Neural progenitor cell (in vitro differentiated cells): Measurements from ENCODE around the gene SMNDC1. TPM values are rescaled to one million over a fixed set of nuclear protein-coding genes. Genes with fewer than 3 reads are reported as not detected.

ENCODE experiments used
- DNase-seq: peaks from one replicate; pipeline ENCODE4 v3.0.0-alpha.2; 2016; ENCODE audit warnings: low spot score
- H2AFZ ChIP-seq: fragments of 200-600 bp; sonication (generic); replicated peaks from 2 replicates; pipeline ENCODE4 v1.6.1; 2016; ENCODE audit warnings: antibody characterized with exemption
- H3F3A ChIP-seq: fragments of 200-600 bp; sonication (generic); 2 replicates; pipeline ENCODE4 v1.6.1; 2016; ENCODE audit warnings: antibody characterized with exemption, low read depth
- H3K27ac ChIP-seq: fragments of 200-600 bp; sonication (generic); 2 replicates; pipeline ENCODE4 v1.5.1; 2016; ENCODE audit warnings: mild to moderate bottlenecking
- H3K27me3 ChIP-seq: fragments of 200-600 bp; sonication (generic); 2 replicates; pipeline ENCODE4 v1.6.1; 2016; ENCODE audit warnings: mild to moderate bottlenecking, moderate library complexity
- H3K36me3 ChIP-seq: fragments of 200-600 bp; sonication (generic); 2 replicates; pipeline ENCODE4 v1.5.1; 2016
- H3K4me1 ChIP-seq: fragments of 200-600 bp; sonication (generic); 2 replicates; pipeline ENCODE4 v1.6.1; 2016; ENCODE audit warnings: mixed run types
- H3K4me2 ChIP-seq: fragments of 200-600 bp; sonication (generic); 2 replicates; pipeline ENCODE4 v1.6.1; 2016
- H3K4me3 ChIP-seq: fragments of 200-600 bp; sonication (generic); 2 replicates; pipeline ENCODE4 v1.5.1; 2016
- H3K79me2 ChIP-seq: fragments of 200-600 bp; sonication (generic); 2 replicates; pipeline ENCODE4 v1.6.1; 2016; ENCODE audit warnings: low read depth
- H3K9ac ChIP-seq: fragments of 200-600 bp; sonication (generic); 2 replicates; pipeline ENCODE4 v1.6.1; 2016
- H3K9me3 ChIP-seq: fragments of 200-600 bp; sonication (generic); 2 replicates; pipeline ENCODE4 v1.5.1; 2016; ENCODE audit warnings: low read depth
- H4K20me1 ChIP-seq: fragments of 200-600 bp; sonication (generic); 2 replicates; pipeline ENCODE4 v1.6.1; 2016; ENCODE audit warnings: low read depth
- H3K27ac Mint-ChIP-seq: 3 replicates; pipeline ENCODE4 v1.8.0; 2021; ENCODE audit warnings: mixed read lengths
- H3K27me3 Mint-ChIP-seq: 2 replicates; pipeline ENCODE4 v1.8.0; 2022; ENCODE audit warnings: low read depth, mild to moderate bottlenecking, inconsistent platforms, moderate library complexity, mixed read lengths; ENCODE audit not compliant: insufficient read depth
- H3K36me3 Mint-ChIP-seq: 3 replicates; pipeline ENCODE4 v1.8.0; 2021; ENCODE audit warnings: mixed read lengths
- H3K4me1 Mint-ChIP-seq: 3 replicates; pipeline ENCODE4 v1.8.0; 2021; ENCODE audit warnings: mixed read lengths
- H3K4me3 Mint-ChIP-seq: 3 replicates; pipeline ENCODE4 v1.8.0; 2021; ENCODE audit warnings: mild to moderate bottlenecking, moderate library complexity, mixed read lengths
- H3K9me3 Mint-ChIP-seq: 3 replicates; pipeline ENCODE4 v1.8.0; 2020; ENCODE audit warnings: mixed read lengths
- EZH2 ChIP-seq: fragments of 200-600 bp; sonication (generic); IDR thresholded peaks from 2 replicates; pipeline ENCODE4 v1.6.1; 2017; ENCODE audit warnings: antibody characterized with exemption, mild to moderate bottlenecking, moderate library complexity
- EZH2phosphoT487 ChIP-seq: fragments of 200-600 bp; sonication (generic); IDR thresholded peaks from 2 replicates; pipeline ENCODE4 v1.6.1; 2017; ENCODE audit warnings: antibody characterized with exemption
- total RNA-seq: library from RNA; depleted of rRNA; stranded (reverse); fragments of >200 nt; gene quantifications from 2 replicates; pipeline ENCODE4 v1.2.3, GENCODE V29; 2015; ENCODE audit warnings: low replicate concordance
- TF ChIP-seq, protein P1 (sequence below): fragments of 200-600 bp; sonication (generic); IDR thresholded peaks from 2 replicates; pipeline ENCODE4 v1.5.1; 2017; ENCODE audit warnings: antibody characterized with exemption, mild to moderate bottlenecking

SMNDC1 gene
- total RNA-seq, 1 donor from 2014 or later, result 18.1 TPM

- Histone ChIP-seq H4K20me1 (peaks cover 18% of the 10 kb centered on the region), H3K27ac (no peak overlapping the region), H3K4me3 (no peak overlapping the region), H2AFZ (no peak overlapping the region), H3K27me3 (no peaks in the 10 kb centered on the region), H3K36me3 (no peaks in the 10 kb centered on the region), H3K9me3 (no peaks in the 10 kb centered on the region), H3K9ac (no peak overlapping the region), H3K4me2 (no peak overlapping the region), H3F3A (no peaks in the 10 kb centered on the region), H3K4me1 (no peaks in the 10 kb centered on the region), H3K79me2 (no peaks in the 10 kb centered on the region)
- Mint-ChIP-seq H3K9me3 (no peaks in the 10 kb centered on the region), H3K27ac (no peak overlapping the region), H3K4me1 (no peaks in the 10 kb centered on the region), H3K4me3 (no peak overlapping the region), H3K27me3 (no peaks in the 10 kb centered on the region), H3K36me3 (peaks cover 2% of the 10 kb centered on the region)
- DNase-seq, result no peak
- TF ChIP-seq, protein P1, sequence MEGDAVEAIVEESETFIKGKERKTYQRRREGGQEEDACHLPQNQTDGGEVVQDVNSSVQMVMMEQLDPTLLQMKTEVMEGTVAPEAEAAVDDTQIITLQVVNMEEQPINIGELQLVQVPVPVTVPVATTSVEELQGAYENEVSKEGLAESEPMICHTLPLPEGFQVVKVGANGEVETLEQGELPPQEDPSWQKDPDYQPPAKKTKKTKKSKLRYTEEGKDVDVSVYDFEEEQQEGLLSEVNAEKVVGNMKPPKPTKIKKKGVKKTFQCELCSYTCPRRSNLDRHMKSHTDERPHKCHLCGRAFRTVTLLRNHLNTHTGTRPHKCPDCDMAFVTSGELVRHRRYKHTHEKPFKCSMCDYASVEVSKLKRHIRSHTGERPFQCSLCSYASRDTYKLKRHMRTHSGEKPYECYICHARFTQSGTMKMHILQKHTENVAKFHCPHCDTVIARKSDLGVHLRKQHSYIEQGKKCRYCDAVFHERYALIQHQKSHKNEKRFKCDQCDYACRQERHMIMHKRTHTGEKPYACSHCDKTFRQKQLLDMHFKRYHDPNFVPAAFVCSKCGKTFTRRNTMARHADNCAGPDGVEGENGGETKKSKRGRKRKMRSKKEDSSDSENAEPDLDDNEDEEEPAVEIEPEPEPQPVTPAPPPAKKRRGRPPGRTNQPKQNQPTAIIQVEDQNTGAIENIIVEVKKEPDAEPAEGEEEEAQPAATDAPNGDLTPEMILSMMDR, result no peak
- TF ChIP-seq EZH2 (no peak), EZH2phosphoT487 (no peak)
Measured at GRCh38 chr10:110265573-110266193, 39.0 kb downstream of the SMNDC1 start.

DNA sequence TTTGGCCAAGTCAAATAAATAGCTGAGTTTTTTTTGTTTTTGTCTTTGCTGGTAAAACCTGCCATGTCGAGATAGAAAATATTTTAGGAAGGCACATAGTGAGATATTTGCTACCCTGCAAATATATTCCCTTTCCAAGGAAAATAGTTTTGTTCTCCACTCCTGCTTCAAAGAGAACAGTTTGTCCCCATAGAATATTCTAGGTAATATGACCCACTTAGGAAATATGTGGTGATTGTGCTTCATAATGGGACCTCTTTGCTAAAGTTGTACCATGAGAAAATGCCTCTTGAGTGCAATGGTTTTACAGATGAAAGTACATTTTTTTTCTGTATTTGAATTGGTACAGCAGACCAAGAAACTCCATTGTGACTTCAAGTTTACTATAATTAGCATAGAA is 41.6 kb downstream of the SMNDC1 start:
- H3K36me3 Mint-ChIP-seq, result peaks cover 2% of the 10 kb centered on the region
- H3K9me3 Mint-ChIP-seq, result no peaks in the 10 kb centered on the region
- Histone ChIP-seq H3F3A (no peaks in the 10 kb centered on the region), H2AFZ (no peak overlapping the region), H3K27ac (no peak overlapping the region), H3K4me3 (no peak overlapping the region), H3K36me3 (no peaks in the 10 kb centered on the region), H4K20me1 (peaks cover 4% of the 10 kb centered on the region), H3K27me3 (no peaks in the 10 kb centered on the region), H3K9ac (no peak overlapping the region), H3K79me2 (no peaks in the 10 kb centered on the region), H3K4me1 (no peaks in the 10 kb centered on the region), H3K4me2 (no peak overlapping the region), H3K9me3 (no peaks in the 10 kb centered on the region)
- TF ChIP-seq, protein P1, result no peak
- TF ChIP-seq EZH2phosphoT487 (no peak), EZH2 (no peak)
- no peak overlapping the region for H3K4me3 Mint-ChIP-seq
- no peaks in the 10 kb centered on the region for H3K4me1 Mint-ChIP-seq
- H3K27me3 Mint-ChIP-seq, result no peaks in the 10 kb centered on the region
- H3K27ac Mint-ChIP-seq, result no peak overlapping the region
- DNase-seq, result no peak

DNA sequence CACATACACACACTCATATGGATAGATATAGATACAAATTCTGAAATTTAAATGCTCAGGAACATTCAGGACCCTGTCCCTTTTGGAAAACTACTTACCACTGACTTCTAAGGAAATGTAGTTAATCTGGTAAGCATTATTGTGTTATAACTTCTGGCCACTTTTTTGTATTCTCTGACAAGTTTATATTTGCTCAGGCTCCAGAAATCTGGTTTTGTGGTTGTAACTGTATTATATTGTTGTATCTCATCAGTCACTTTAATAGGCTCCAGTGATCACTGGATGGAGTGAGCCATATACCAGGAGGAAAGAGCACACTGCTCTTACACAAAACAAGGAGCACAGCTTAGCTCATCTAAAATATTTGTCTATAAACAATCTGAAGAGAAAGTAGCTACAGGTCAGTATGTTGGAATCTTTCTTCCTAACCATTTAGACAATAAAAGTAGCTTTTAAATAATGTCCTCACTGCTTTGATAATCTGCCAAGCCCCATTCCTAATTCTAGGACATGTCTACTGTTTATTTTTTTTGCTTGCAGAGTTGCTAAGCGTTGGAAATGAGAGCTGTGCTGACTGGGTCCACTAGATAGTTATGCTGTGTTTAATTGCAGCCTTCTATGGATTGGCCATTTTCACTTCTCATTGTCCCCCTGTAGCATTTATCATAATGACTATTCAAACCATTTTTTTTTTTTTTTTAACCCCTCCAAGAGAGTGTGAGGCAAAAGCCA is 43.8 kb downstream of the SMNDC1 start:
- Histone ChIP-seq H4K20me1 (peaks cover 4% of the 10 kb centered on the region), H3K4me1 (no peaks in the 10 kb centered on the region), H3F3A (no peaks in the 10 kb centered on the region), H3K36me3 (no peaks in the 10 kb centered on the region), H3K9me3 (peaks cover under 1% of the 10 kb centered on the region), H3K4me3 (no peak overlapping the region), H3K27ac (no peak overlapping the region), H3K27me3 (no peaks in the 10 kb centered on the region), H3K4me2 (no peak overlapping the region), H3K79me2 (no peaks in the 10 kb centered on the region), H2AFZ (no peak overlapping the region), H3K9ac (no peak overlapping the region)
- no peak for DNase-seq
- no peaks in the 10 kb centered on the region for H3K27me3 Mint-ChIP-seq
- H3K9me3 Mint-ChIP-seq, result peaks cover under 1% of the 10 kb centered on the region
- H3K4me1 Mint-ChIP-seq, result no peaks in the 10 kb centered on the region
- TF ChIP-seq EZH2 (no peak), EZH2phosphoT487 (no peak)
- TF ChIP-seq, protein P1, result no peak
- H3K27ac Mint-ChIP-seq, result no peak overlapping the region
- H3K4me3 Mint-ChIP-seq, result no peak overlapping the region
- H3K36me3 Mint-ChIP-seq, result peaks cover 8% of the 10 kb centered on the region
